Hepatocyte (in vitro differentiated cells): ENCODE results near the gene TTC33.

ENCODE experiments used
- CTCF ChIP-seq: fragments of 200-600 bp; sonication (generic); IDR thresholded peaks from 2 replicates; pipeline ENCODE4 v1.5.1; 2016; ENCODE audit warnings: antibody characterized with exemption, mild to moderate bottlenecking; ENCODE audit not compliant: poor library complexity
- EZH2 ChIP-seq: fragments of 200-600 bp; sonication (generic); IDR thresholded peaks from 2 replicates; pipeline ENCODE4 v1.6.1; 2016; ENCODE audit warnings: antibody characterized with exemption, mild to moderate bottlenecking, borderline replicate concordance
- EZH2phosphoT487 ChIP-seq: fragments of 200-600 bp; sonication (generic); IDR thresholded peaks from one replicate; pipeline ENCODE4 v1.6.1; 2018; ENCODE audit warnings: antibody characterized with exemption, mild to moderate bottlenecking, low read depth, moderate library complexity; ENCODE audit not compliant: unreplicated experiment, severe bottlenecking

DNA sequence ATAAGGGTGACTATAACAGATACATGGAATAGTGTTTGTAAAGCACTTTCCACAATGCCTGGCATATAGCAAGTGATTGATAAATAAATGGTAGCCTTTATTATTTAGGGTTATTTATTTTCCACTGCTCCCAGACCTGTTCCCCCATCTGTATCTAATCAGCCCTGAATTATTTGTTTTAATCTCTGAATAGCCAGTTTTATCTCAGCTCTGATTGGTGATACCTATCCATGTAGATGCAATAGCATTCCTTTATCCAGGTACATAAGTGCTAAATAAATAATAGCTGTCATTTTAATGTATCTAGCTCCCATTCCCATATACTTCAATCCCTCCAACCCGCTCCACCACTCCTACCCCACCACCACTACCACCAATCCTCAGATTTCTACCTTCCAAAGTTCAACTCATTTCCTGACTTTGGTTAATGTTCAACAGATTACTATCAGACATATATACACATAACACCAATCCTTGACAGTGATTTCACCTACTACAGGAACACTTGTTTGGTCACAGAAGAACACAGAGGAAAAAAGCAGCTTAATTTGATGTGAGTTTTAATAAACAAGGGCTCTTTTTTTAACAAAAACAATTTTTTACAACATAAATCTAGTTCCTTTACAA lies 28.4 kb upstream of the TTC33 start:
- no peak for TF ChIP-seq CTCF
- TF ChIP-seq EZH2, result no peak
- no peak for TF ChIP-seq EZH2phosphoT487
